Urothelium cell line (cell line): ENCODE results near the gene ARL15.
A peak's percentile ranks its signal among the peaks of the same experiment; 100 is the strongest.
"Not testable (repeated sequence)": the region's sequence is repeated elsewhere in the genome, so short reads cannot be mapped to it uniquely, and the experiment has no call there.

ENCODE experiments used
- DNase-seq: peaks from one replicate; pipeline ENCODE4 v3.0.0; 2011; ENCODE audit warnings: low spot score, mixed read lengths
- FAIRE-seq: peaks from 2 replicates; lab custom pipeline; 2011; peaks lifted over from hg19 to GRCh38; lab: Jason Lieb, UNC

The ARL15 gene

DNA sequence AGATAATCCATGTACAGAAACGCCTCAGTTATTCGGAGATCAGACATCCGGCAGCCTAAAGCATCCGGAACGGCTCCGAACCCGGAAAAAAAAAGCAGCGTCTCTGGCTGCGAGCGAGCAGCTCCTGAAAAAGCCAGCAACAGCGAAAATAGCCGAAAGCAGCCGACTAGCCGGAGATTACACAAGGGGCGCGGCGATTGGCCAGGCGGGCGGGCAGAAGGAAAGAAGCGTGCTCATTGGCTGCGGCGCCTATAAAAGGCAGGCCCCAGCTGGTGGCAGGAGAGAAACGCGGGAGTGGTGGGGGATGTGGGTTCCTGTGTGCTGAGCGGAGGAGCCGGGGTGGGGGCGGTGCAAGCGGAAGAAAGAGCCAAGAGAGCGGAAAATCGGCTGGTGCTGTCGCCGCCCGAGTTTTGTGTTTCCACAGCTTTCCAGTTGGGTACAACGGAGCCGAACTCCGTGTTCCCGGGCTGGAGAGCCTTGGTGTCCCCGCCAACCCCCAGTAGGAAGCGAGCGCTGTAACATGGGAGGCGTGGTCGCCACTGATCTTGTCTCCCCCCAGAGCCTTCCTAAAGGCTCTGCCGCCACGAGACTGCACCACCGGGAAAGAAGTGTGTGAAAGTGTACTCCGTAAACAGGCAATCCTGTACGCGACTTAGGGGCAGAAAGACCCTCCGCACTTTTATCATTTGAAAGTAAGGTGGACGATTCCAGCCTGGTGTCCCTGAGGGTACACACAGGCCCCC lies at the start of gene ARL15:
TSS of gene ARL15 (minus strand) at position 141 of the 743 bp plus-strand sequence.
- FAIRE-seq (no peak), DNase-seq (peak; percentile 98)

GRCh38 chr5:54360089-54360488 lies 49.7 kb upstream of the ARL15 start:
- DNase-seq (peak; percentile 86), FAIRE-seq (peak; percentile 76)

- no peak for DNase-seq
- FAIRE-seq: no peak
Measured at GRCh38 chr5:54357408-54358058, 47.2 kb upstream of the ARL15 start.

DNA sequence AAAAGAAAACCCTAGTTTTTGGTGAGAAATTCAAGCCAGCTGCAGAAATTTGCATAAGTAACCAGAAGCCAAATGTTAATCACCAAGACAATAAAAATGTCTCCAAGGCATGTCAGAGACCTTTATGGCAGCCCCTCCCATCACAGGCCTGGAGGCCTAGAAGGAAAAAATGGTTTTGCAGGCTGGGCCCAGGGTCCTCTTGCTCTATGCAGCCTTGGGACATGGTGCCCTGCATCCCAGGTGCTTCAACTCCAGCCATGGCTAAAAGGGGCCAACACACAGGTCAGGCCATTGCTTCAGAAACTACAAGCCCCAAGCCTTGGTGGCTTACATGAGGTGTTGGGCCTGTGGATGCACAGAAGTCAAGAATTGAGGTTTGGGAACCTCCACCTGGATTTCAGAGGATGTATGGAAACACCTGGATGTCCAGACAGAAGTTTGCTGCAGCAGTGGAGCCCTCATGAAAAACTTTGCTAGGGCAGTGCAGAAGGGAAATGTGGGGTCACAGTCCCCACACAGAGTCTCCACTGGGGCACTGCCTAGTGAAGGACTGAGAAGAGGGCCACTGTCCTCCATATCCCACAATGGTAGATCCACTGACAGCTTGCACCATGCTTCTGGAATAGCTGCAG lies 43.7 kb upstream of the ARL15 start:
- FAIRE-seq, DNase-seq: not testable (repeated sequence)

DNA sequence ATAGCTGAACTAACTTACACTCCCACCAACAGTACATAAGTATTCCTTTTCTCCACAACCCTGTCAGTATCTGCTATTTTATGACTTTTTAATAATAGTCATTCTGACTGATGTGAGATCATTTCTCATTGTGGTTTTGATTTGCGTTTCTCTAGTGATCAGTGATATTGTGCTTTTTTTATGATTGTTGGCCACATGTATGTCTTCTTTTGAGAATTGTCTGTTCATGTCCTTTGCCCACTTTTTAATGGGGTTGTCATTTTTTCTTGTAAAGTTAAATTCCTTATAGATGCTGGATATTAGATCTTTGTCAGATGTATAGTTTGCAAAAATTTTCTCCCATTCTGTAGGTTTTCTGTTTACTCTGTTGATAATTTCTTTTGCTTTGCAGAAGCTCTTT lies 42.2 kb upstream of the ARL15 start:
- FAIRE-seq, DNase-seq: not testable (repeated sequence)

GRCh38 chr5:54347221-54347865 lies 37.0 kb upstream of the ARL15 start:
- FAIRE-seq (no peak), DNase-seq (no peak)

- FAIRE-seq: no peak
- DNase-seq: no peak
Measured at GRCh38 chr5:54344653-54345052, 34.3 kb upstream of the ARL15 start.

GRCh38 chr5:54341971-54342370 lies 31.6 kb upstream of the ARL15 start:
- FAIRE-seq (no peak), DNase-seq (no peak)

DNA sequence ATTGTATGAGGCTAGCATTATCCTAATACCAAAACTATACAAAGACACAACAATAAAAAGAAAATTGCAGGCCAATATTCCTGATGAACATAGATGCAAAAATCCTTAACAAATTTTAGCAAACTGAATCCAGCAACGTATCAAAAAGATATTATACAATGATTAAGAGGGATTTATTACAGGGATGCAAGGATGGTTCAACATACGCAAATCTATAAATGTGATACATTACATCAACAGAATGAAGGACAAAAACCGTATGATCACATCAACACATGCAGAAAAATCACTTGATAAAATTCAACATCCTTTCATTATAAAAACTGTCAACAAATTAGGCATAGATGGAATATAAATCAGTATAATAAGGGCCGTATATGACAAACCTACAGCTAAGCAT lies 27.1 kb upstream of the ARL15 start:
- no peak for FAIRE-seq
- DNase-seq: no peak

DNA sequence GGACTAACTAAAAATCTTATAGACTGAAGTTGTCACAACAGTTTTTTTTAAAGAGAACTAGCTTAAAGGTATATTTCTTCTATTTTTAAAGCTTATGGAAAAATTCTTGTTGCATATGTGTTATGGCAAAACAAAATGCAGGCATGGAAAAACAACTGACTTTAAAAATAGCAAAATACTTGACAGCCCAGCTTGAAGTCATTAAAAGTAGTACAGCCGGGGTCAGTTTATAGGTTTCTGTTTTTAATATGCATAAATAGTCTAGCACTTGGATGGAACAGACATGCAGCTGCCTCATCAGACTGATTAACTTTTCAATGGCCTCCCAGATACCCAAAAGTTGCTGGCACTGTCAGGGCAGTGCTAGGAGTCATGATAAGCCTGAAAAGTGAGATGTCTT lies 22.3 kb upstream of the ARL15 start:
- DNase-seq (no peak), FAIRE-seq (no peak)

- peak; percentile 84 for FAIRE-seq
- peak; percentile 74 for DNase-seq
Measured at GRCh38 chr5:54329731-54330709, 19.6 kb upstream of the ARL15 start.

GRCh38 chr5:54326662-54327270 lies 16.4 kb upstream of the ARL15 start:
- DNase-seq (no peak), FAIRE-seq (no peak)

GRCh38 chr5:54325610-54326311 lies 15.4 kb upstream of the ARL15 start:
- FAIRE-seq: no peak

DNA sequence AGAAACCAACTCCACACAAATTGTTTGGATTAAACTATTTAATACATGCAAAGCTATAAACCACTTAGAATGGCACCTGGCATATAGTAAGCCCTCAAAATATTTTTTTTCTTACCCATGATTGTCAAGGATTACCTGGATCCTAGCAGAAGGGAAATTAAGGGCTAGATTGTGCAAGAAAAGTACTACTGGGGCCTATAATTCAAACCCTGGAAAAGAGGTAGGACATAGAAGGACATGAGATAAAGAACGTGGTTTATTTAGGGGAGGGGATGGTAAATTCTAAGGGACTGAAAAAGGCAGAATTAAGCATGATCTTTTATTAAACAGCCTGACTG lies 14.9 kb upstream of the ARL15 start:
- DNase-seq (no peak), FAIRE-seq (no peak)

More at GRCh38 chr5:54325610-54326311, 15.4 kb upstream of the ARL15 start:
- no peak for DNase-seq

DNA sequence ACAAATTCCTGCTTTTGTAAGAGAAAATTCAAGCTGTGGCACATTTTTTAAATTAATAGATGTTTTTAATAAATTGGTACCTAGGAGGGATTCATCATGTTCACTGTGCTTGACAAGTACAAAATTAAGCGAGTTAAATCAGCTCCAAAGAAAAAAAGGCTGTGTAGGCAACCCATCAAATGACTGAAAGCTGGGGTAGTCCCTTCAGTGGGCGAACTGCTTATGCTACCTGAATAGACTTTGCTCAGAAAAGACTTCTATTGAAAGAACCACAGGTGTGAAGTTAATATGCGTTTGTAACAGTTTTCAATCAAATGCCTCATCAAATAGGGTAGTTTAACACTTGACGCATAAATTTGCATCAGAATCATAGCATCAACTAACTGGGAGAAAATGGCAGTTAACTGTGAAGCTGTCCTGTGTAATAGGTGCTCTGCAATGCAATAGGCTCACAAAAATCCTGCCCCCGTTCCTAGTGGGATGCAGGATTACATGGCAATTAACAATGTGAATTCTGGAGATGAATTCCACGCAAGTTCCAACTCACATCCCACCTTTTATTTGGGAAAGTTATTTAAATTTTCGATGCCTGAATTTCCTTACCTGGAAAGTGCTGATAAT lies 14.4 kb upstream of the ARL15 start:
- FAIRE-seq (no peak), DNase-seq (no peak)

DNA sequence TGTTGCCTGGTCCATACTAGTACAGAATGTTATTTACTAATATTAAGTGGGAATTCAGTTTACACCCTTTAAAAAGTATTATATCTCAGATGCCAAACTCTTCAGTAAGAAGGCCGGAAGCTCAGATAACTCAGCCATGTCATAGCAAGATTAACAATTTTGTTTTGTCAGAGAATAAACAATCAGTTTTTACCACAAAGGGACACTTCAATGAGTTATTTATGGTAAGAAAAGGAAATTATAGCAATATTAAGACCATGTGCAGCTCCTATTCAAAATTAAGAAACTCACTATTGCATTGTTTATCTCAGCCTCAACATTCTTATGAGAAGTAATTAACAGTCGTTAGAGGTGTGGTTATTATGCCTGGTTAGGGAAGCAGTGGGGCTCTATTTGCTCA lies 13.1 kb upstream of the ARL15 start:
- FAIRE-seq (no peak), DNase-seq (no peak)

DNA sequence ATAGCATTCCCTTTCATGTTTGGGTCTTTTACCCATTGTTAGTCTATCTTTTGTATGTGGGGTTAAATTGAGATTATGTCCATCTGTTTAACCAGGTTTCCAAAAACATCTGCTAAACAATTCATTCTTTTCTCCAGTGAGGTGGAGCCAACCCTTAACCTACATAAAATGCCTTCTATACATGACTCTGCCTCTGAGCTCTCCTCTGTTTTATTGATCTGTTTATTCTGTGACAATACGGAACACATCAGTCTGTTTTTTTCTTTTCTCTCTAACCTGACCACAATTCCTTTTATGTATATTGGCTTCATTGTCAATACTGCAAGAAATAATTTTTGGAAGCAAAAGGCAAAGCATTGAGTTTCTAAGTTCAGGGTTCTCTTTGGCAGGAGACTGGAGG lies 9.9 kb upstream of the ARL15 start:
- FAIRE-seq: no peak
- no peak for DNase-seq

- DNase-seq (no peak), FAIRE-seq (no peak)
Measured at GRCh38 chr5:54317511-54318260, 7.3 kb upstream of the ARL15 start.
